G401.6 (cell line): ENCODE data around the gene KCNA2.

Source experiments
- FAIRE-seq: peaks from 2 replicates; lab custom pipeline; 2012; peaks lifted over from hg19 to GRCh38; lab: Jason Lieb, UNC

The KCNA2 gene

DNA sequence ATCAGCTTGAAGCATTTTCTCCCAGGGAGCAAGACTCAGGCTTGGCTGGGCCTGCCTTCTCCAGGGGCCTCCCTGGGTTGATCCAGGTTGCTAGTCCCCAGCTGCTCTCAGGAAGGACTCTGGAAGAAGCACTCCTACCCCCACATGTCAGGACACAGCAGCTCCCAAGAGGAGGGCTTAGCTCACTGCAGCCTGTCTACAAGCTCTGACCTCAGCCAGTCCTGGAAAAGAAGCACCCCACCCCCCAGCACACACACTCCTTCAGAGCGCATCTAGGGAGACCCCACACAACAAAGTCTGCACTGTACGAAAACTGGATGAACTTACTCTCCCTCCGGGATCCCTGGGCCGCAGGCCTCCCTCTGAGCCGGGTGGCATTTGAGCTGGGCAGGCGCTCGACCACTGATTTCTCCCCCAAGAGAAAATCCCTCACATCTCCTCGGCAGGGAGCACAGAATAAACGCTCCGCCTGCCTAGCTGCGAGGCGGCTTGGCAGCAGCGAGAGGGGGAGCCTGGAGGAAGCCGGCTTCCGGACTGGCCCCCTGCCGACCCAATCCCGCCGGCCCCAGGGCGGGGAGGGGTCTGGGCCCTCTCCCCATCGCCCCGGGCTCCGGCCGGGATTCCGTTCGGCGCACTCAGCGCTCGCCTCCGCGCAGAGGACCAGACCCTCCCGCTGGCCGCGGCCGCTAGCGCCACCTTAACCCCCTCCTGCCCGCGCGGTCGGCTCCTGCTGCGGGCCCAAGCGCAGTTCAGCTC, at the start of gene KCNA2:
TSS of gene KCNA2 (minus strand) at position 458 of the 756 bp plus-strand sequence. CDS start 1,576 bp downstream, outside the sequence.
- no peak for FAIRE-seq

DNA sequence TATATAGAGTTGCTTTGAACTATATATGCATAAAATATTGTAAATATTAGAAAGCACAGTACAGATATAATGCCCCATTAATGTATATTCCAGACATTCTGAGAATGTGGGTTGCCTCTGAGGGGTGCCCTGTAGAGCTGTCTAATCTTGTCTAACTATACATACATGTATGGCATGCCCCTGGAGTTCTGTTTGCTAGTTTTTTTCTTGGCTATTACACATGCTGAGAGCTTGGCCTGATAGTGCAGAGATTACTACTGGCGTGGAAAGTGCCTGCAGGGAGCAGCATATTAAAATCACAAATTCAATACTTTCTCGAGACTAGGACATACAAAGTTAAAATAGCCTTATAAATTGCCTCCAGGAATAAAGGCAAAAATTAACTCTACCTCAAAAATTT, 44.5 kb upstream of the KCNA2 start:
- no peak for FAIRE-seq

DNA sequence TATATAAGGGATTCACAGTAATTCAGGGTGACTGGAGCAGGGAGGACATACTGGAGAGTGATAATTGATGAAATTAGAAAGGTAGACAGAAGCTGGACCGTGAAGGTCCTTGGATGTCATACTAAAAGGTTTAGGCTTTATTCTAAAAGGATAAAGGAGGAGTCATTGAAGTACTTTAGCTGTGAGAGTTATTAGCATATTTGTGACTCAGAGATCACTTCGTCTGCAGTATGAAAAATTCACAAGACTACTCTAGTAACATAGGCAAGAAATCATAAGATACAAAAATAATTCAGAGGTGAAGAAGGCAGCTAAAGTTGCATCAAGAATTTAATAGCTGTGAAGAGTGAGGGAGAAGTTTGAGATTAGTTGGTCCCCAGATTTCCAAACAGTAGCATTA, 42.3 kb upstream of the KCNA2 start:
- FAIRE-seq = no peak

- FAIRE-seq = no peak
Observed at GRCh38 chr1:110647254-110647891, 41.2 kb upstream of the KCNA2 start.

DNA sequence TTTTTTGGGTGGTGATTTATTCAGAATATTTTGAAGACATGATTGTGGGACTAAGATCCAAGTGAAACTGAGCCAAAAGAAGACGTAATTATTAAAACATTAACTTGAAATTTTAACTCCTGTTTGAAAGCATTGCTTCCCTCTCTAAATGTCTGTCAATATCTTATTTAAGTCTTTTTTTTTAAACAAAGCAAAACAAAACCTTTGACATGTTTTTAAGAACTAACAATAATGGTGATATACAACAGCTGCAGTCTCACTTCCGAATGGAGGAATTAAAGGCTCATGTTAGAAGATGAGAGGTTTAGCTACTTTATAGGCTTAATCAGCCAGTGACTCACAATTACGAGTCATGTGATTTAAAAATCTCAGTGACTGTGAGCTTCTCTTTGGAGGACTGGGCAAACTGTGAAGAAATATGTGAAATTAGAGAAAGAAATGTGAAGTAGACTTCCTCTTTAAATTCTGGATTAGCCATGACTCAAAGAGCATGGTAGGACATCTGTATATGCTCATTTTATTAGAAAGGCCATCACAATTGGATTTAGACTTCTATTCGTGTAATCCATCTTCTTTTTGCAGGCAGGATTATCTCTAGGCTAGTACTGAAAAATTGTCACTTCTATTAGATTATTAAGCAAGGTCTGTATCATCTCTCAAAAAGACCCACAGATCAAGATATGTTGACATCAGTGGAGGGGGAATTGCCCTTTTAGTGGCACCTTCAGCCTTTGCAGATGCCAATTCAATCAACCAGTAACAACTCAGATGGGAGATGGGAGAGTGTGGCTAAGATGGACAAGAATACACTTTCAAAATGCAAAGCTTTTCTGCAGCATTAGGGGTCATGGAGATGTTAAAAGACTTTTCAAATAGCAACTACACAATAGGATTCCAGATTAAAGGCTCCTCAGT, 39.9 kb upstream of the KCNA2 start:
- FAIRE-seq = no peak

DNA sequence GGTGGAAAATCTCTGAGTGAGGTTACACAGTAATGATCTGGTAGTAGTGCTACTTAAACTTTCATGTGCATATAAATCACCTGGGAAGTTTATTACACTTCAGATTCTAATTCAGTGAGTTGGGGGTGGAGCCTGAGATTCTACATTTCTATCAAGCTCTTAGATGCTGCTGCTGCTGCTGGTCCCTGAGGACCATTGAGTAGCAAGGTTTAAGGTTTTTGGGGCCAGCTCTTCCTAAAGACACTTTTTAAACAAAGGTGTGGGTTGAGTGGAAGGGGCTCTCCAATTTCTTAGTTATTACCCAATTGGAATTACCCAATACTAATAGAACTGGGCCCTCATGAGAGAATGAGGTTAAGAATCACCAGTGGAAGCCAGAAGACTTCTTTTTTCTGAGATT, 39.1 kb upstream of the KCNA2 start:
- FAIRE-seq = no peak

DNA sequence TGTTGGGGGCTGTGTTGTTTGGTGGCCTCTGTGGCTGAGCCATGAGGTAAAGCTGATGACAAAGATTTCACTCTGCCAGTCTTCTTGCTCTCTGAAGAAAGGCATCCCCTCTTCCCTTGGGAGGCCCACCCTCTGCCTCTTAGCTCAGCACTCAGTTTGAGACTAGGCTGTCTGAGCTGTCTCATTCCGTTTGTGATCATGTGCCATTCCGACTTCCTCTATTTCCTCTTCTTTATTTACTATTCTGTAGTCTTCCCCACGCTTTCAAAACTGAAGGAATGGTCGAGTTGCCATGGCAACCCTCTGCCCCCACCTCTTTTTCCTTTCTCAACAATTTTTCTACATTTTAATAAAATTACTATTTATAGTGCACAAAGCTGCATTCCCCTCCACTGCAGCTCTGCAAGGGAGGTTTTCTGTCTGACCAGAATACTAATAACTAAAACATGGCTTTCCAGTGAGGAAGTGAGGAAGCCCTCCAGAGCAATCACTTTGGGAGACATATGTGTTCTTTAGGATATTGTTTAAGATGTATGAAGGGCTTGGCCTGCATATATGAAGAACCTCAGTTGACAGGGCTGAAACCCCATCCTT, 37.8 kb upstream of the KCNA2 start:
- FAIRE-seq = no peak

- FAIRE-seq = no peak
Observed at GRCh38 chr1:110639724-110640386, 33.7 kb upstream of the KCNA2 start.

DNA sequence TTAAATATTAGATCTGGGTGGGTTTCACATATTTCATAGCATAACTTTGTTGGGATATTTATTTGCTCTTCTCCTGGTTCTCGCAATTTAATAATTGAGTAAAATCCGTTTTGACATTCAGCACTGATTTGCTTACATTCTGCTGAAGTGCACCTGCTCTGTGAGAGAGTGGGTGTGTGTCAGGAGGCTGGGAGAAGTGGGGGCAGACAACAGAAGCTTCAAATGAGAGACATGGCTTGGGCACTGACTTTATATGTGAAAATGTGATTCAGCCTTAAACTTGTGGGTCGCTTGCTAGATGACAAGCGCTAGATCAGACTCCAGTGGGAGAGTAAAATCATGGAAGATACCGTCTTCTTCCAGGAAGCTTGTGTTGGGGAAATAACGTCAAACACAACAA, 32.4 kb upstream of the KCNA2 start:
- FAIRE-seq = no peak

DNA sequence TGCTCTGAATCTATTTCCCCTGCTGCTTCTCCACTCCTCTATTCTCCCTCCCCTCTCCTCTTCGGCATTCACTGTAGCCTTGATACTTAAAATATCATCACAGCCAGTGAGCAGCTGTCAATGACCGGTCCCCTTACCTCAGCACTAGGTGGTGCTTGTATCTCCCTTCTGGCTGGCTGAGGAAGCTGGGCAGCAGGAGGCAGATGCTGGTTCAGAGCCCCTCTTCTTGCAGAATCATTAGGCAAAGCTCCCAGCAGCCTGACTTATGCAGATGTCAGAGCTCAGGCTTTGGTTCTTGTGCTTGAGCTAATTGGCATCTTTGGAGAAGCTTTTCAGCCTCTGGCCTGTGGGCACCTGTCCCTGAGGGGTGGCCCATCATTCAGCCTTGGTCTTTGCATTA, 31.9 kb upstream of the KCNA2 start:
- no peak for FAIRE-seq

- FAIRE-seq = no peak
Observed at GRCh38 chr1:110637475-110637874, 31.3 kb upstream of the KCNA2 start.

GRCh38 chr1:110636149-110636935, 30.2 kb upstream of the KCNA2 start:
- no peak for FAIRE-seq

DNA sequence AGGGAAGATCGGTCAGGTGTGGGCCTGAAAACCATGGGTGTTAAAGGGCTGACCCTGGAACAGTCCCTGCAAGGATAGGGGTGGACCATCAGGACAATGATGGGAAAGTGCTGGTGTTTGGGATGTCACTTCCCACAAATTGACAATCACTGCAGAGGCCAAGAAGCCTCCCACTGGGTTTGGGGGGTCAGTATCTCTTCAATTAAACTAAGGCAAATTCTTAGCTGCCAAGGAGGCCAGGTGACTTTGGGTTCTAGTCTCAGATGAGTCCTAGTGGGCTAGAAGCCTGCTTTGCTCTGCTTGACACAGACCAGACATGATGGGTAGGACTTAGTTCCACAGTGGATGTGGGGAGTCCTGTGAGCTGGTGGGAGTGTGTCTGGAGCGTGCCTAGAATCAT, 29.3 kb upstream of the KCNA2 start:
- FAIRE-seq = no peak

DNA sequence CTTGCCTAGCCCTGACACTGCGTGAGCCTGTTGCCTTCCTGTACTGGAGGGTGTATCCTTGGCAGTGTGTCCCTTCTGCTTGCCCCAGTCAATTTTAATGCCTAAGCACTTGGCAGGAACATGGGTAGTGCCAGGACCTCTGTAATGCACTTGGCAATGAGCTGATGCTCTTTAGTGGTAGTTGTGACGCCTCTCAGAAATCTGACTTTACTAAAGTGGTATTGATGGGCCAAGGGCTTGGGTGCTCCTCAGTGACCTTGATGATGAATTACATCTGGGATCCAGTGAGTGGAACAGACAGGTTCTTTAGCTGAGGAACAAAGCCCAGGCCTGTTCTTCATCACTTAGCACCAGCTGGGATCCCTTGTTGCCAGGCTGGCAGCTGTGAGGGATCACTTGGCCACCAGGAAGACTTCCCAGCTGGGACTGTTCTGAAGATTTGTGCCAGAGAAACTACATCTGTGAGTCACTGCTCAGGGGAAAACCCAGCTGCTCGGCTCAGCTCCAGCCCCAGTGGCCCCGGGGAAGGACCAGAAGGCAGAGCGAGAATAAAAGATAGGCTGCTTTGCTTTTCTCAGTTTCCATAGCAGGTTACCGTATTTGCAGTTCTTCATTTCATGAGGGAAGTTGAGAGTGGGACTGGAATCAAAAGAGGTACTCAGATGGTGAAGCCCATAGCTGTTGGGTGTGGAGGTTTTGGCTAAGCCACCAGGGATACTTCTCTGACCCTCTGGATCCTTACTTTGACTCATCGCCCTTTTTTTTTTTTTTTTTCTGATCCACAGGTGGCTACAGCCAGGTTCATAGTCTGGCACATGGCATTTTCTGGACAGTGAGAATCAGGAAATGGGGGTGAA, 28.5 kb upstream of the KCNA2 start:
- no peak for FAIRE-seq

DNA sequence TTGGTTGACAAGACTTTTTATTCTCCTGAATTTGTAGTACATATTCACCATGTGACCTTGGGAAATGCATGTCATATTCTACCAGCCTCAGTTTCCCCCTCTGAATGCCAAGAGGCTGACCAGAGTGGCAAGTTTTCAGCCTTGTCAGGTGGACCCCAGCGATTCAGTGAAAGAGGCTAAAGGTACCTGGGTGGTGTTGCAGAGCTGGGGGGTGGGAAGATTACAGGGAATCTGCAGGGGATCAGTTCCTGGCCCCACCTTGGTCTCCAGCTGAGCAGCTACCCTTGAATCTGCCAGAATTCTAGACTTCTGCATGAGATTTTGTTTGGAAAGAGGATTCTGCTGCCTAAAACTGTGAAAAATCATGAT, 27.9 kb upstream of the KCNA2 start:
- FAIRE-seq = no peak

DNA sequence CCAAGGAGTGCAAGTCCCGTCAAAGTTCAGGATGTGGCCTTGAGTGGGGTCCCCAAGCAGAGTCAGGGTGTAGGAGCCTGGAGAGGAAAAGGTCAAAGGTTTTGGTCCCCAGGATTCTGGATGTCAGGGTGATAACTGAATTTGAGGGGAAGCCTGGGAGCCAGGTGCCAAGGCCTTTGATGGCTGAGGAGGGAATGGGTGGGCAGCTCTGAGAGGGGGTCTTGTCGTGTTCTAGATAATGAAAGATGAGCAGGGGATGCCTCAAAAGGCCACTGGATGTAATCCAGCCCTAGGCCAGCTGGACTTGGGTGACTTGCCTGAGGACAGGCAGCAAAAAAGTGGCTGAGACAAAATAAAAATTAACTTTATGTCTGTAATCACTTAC, 27.5 kb upstream of the KCNA2 start:
- no peak for FAIRE-seq

DNA sequence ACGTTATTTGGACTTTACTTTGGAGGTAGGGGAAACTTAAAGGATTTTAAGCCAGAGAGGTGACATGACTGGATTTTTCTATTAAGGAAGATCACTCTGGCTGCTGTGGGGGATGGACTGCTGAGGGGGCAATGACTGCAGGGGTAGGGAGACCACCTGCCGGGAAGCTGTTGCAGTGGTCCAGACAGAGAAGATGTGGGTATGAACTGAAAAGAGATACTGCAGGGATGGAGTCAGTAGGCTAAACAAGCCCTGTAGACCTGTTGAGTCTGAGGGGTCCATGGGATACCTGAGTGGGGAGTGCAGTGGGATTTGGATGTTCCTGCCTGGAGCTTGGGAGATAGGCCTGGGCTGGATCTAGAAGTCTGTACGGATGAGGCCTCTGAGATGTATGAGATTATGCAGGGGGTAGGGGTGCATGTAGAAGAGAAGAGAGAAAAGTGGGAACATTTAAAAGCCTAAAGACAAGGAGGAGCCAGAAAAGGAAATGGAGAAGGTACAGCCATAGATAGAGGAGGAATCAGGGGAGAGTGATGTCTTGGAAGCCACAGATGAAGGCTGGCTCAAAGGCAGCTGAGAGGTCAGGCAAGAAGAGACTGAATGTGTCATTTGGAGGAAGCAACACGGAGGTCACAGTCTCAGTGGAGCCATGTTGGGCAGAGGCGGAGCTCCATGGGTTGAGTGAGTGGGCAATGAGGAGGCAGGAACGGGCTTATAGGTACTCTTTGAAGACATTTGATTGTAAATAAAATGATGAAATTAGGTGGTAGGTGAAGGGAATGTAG, 25.9 kb upstream of the KCNA2 start:
- no peak for FAIRE-seq

DNA sequence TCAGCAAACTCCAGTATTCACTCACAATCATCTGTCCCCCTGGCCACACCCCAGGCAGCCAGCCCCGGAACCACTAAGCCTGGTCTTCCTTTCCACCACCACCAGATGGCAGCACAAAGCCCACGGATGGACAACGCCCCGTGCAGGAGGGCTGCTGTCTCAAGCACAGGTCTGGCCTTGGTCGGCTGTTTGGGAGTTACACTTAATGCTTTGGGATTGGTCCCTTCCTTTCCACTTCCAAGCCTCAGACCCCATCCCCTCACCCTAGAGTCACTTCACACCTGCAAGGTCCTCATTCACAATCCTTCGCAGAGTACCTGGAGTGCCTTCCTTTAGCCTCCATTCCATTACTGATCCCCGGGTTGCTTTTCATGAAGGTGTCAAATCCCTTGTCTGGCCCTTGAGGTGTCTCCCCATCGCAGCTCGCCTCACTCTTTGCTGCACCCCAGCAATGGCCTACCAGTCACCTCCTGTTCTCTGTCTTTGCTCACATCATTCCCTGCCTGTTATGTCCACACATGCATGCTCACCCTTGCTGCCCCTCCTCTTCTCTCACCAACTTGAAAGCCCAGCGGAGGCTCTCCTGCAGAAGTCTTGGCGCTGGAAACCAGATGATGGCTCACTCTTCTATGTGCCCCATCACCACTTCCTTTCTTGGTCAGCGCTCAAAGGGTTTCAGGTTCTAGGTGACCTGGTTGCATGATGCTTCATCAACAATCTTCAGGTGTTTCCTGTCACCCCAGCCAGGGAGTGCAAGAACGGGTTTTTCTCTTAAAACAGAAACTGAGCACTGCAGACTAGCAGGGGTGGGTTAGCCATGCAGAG, 24.9 kb upstream of the KCNA2 start:
- no peak for FAIRE-seq
